GM12878 (cell line): ENCODE data around the gene ZNF653. TPM values are rescaled to one million over a fixed set of nuclear protein-coding genes. Genes with fewer than 3 reads are reported as not detected.

Experiments
- MXI1 ChIP-seq: fragments of 150-350 bp; IDR thresholded peaks from 2 replicates; pipeline ENCODE4 v1.6.1; 2011; ENCODE audit warnings: low read depth, mild to moderate bottlenecking, inconsistent platforms, low read length, improper control_type of control experiment
- NRF1 ChIP-seq: conservative IDR thresholded peaks from 2 replicates; pipeline ENCODE4 v1.6.1; 2011; ENCODE audit warnings: mild to moderate bottlenecking, low read depth, low read length, improper control_type of control experiment
- SMARCA5 ChIP-seq: fragments of 450-650 bp; IDR thresholded peaks from 2 replicates; pipeline ENCODE4 v1.6.1; 2017; ENCODE audit warnings: mild to moderate bottlenecking
- STAT3 ChIP-seq: IDR thresholded peaks from 2 replicates; pipeline ENCODE4 v1.6.1; 2011; ENCODE audit warnings: low read depth, low read length, improper control_type of control experiment
- TCF7 ChIP-seq: IDR thresholded peaks from 2 replicates; pipeline ENCODE4 v1.6.1; 2014; ENCODE audit warnings: antibody characterized with exemption, borderline replicate concordance
- ZBTB40 ChIP-seq: fragments of 450-650 bp; IDR thresholded peaks from 2 replicates; pipeline ENCODE4 v1.6.1; 2016; ENCODE audit warnings: mild to moderate bottlenecking, moderate library complexity, borderline replicate concordance
- polyA plus RNA-seq, 11 experiments: library from polyadenylated mRNA; depleted of rRNA in 4 of 11; unstranded in 6 of 11; stranded (reverse) in 5 of 11; fragments of >200 nt; fragmentation: Nextera tagmentation in 4 of 11; fragmentation: Illumina TruSeq in 1 of 11; extraction: Ambion mirVana in 4 of 11; extraction: Trizol in 1 of 11; gene quantifications; 1 replicate in 1 of 11; 2 replicates in 10 of 11; pipeline versions ENCODE4 v1.2.1 to v1.2.3, GENCODE V29; 2011 to 2016; ENCODE audit warnings: inconsistent platforms in 2 of 11, missing spikeins in 2 of 11, low read depth in 1 of 11
- total RNA-seq, 4 experiments: library from RNA; depleted of rRNA in 3 of 4; stranded (reverse); fragments of >200 nt in 3 of 4; fragmentation: Illumina TruSeq in 1 of 4; extraction: Trizol in 1 of 4; gene quantifications; 2 replicates each; pipeline versions ENCODE4 v1.2.1 to v1.2.3, GENCODE V29; 2013 to 2021
- TF ChIP-seq, protein P1 (sequence below): IDR thresholded peaks from 2 replicates; pipeline ENCODE4 v1.6.1; 2011; ENCODE audit warnings: borderline replicate concordance, low read depth, mild to moderate bottlenecking, moderate library complexity, low read length; ENCODE audit not compliant: insufficient read depth, poor library complexity, severe bottlenecking

Gene ZNF653
- total and polyA plus RNA-seq, 10 of the 15 experiments (the other 5 are each of a cell fraction or from before 2014, with no cell fraction given) = 2.2 to 13.2 (median 6.7) TPM; not detected in 2

GRCh38 chr19:11485245-11485837 is 20.3 kb downstream of the ZNF653 start (continued):
- TF ChIP-seq MXI1 (no peak), STAT3 (no peak), ZBTB40 (no peak), TCF7 (no peak), SMARCA5 (no peak), NRF1 (no peak)
- TF ChIP-seq, protein P1, sequence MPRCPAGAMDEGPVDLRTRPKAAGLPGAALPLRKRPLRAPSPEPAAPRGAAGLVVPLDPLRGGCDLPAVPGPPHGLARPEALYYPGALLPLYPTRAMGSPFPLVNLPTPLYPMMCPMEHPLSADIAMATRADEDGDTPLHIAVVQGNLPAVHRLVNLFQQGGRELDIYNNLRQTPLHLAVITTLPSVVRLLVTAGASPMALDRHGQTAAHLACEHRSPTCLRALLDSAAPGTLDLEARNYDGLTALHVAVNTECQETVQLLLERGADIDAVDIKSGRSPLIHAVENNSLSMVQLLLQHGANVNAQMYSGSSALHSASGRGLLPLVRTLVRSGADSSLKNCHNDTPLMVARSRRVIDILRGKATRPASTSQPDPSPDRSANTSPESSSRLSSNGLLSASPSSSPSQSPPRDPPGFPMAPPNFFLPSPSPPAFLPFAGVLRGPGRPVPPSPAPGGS = no peak
- TF ChIP-seq, all 136 proteins: peak for 0
